Liver (tissue), 9 donors: ENCODE results near the gene ARF1. TPM values are rescaled to one million over a fixed set of nuclear protein-coding genes. Genes with fewer than 3 reads are reported as not detected.

Experiments used
- DNase-seq: peaks from one replicate; pipeline ENCODE4 v3.0.0-alpha.2; 2017; ENCODE audit warnings: low spot score
- H3K27ac ChIP-seq, 2 donors: one replicate each; pipeline ENCODE4 v1.7.0; 2013; ENCODE audit warnings: inconsistent platforms in 2 of 2, low read length in 2 of 2, control low read depth in 1 of 2, low read depth in 1 of 2, mild to moderate bottlenecking in 1 of 2
- H3K27me3 ChIP-seq, 4 donors: one replicate each; pipeline versions ENCODE4 v1.6.1 to v1.7.0; 2013; ENCODE audit warnings: low read length in 3 of 4, inconsistent platforms in 1 of 4, mild to moderate bottlenecking in 1 of 4, moderate library complexity in 1 of 4; ENCODE audit not compliant: control insufficient read depth in 4 of 4, insufficient read depth in 4 of 4
- H3K36me3 ChIP-seq, 4 donors: one replicate each; pipeline versions ENCODE4 v1.6.1 to v1.7.0; 2013; ENCODE audit warnings: low read length in 3 of 4, mild to moderate bottlenecking in 3 of 4, low read depth in 1 of 4, moderate library complexity in 1 of 4; ENCODE audit not compliant: control insufficient read depth in 4 of 4, insufficient read depth in 3 of 4
- H3K4me1 ChIP-seq, 4 donors: one replicate each; pipeline versions ENCODE4 v1.6.1 to v1.7.0; 2013; ENCODE audit warnings: low read length in 3 of 4, mild to moderate bottlenecking in 3 of 4, moderate library complexity in 1 of 4; ENCODE audit not compliant: control insufficient read depth in 4 of 4, insufficient read depth in 4 of 4
- H3K4me3 ChIP-seq, 3 donors: one replicate each; pipeline versions ENCODE4 v1.6.1 to v1.7.0; 2013; ENCODE audit warnings: low read length in 3 of 3, control low read depth in 1 of 3, low read depth in 1 of 3, mild to moderate bottlenecking in 1 of 3
- H3K9ac ChIP-seq, 2 donors: one replicate each; pipeline ENCODE4 v1.7.0; 2013; ENCODE audit warnings: low read length in 2 of 2, mild to moderate bottlenecking in 2 of 2, moderate library complexity in 2 of 2, control low read depth in 1 of 2, low read depth in 1 of 2
- H3K9me3 ChIP-seq, 4 donors: one replicate each; pipeline versions ENCODE4 v1.6.1 to v1.7.0; 2013; ENCODE audit warnings: low read length in 3 of 4; ENCODE audit not compliant: control insufficient read depth in 4 of 4
- EGR1 ChIP-seq, 2 donors: IDR thresholded peaks; 2 replicates each; pipeline ENCODE4 v1.6.1; 2016 to 2018; ENCODE audit warnings: antibody characterized with exemption in 2 of 2, low read depth in 2 of 2
- FOXA1 ChIP-seq: IDR thresholded peaks from 2 replicates; pipeline ENCODE4 v1.6.1; 2016; ENCODE audit warnings: antibody characterized with exemption
- FOXA2 ChIP-seq: IDR thresholded peaks from 2 replicates; pipeline ENCODE4 v1.6.1; 2016; ENCODE audit warnings: antibody characterized with exemption
- GABPA ChIP-seq, 2 donors: IDR thresholded peaks in 1 of 2; conservative IDR thresholded peaks in 1 of 2; 2 replicates each; pipeline ENCODE4 v1.6.1; 2016; ENCODE audit warnings: antibody characterized with exemption in 2 of 2, mild to moderate bottlenecking in 1 of 2, moderate library complexity in 1 of 2
- HNF4A ChIP-seq, 2 donors: conservative IDR thresholded peaks; 2 replicates each; pipeline ENCODE4 v1.6.1; 2016; ENCODE audit warnings: antibody characterized with exemption in 2 of 2, mild to moderate bottlenecking in 2 of 2
- HNF4G ChIP-seq: IDR thresholded peaks from 2 replicates; pipeline ENCODE4 v1.6.1; 2016; ENCODE audit warnings: antibody characterized with exemption
- JUND ChIP-seq, 2 donors: IDR thresholded peaks; 2 replicates each; pipeline ENCODE4 v1.6.1; 2016; ENCODE audit warnings: antibody characterized with exemption in 2 of 2
- NR2F2 ChIP-seq: IDR thresholded peaks from 2 replicates; pipeline ENCODE4 v1.6.1; 2016; ENCODE audit warnings: antibody characterized with exemption
- RAD21 ChIP-seq, 2 donors: IDR thresholded peaks; 2 replicates each; pipeline ENCODE4 v1.6.1; 2016; ENCODE audit warnings: antibody characterized with exemption in 2 of 2, mild to moderate bottlenecking in 2 of 2
- RXRA ChIP-seq, 2 donors: IDR thresholded peaks; 2 replicates each; pipeline ENCODE4 v1.6.1; 2017 to 2018; ENCODE audit warnings: antibody characterized with exemption in 2 of 2, mild to moderate bottlenecking in 1 of 2
- SP1 ChIP-seq: IDR thresholded peaks from 2 replicates; pipeline ENCODE4 v1.6.1; 2018; ENCODE audit warnings: antibody characterized with exemption, mild to moderate bottlenecking
- TAF1 ChIP-seq: conservative IDR thresholded peaks from 2 replicates; pipeline ENCODE4 v1.6.1; 2016; ENCODE audit warnings: antibody characterized with exemption, mild to moderate bottlenecking
- YY1 ChIP-seq: IDR thresholded peaks from 2 replicates; pipeline ENCODE4 v1.6.1; 2016; ENCODE audit warnings: antibody characterized with exemption, mild to moderate bottlenecking
- WGBS: extraction: QIAGEN DNeasy Blood & Tissue Kit; methylation state at CpG from one replicate; pipeline ENCODE4 v1.1.7; 2013; 5-methylcytosine and 5-hydroxymethylcytosine counted together
- polyA plus RNA-seq, 2 donors: library from polyadenylated mRNA; stranded (reverse) in 1 of 2; unstranded in 1 of 2; fragments of 200-250 nt in 1 of 2; fragments of >200 nt in 1 of 2; fragmentation: Nextera tagmentation in 1 of 2; extraction: Ambion mirVana in 1 of 2; gene quantifications; one replicate each; pipeline versions ENCODE4 v1.2.1 to v1.2.3, GENCODE V29; 2013 to 2015
- total RNA-seq, 2 donors: library from RNA; depleted of rRNA; stranded (reverse); fragments of >200 nt; gene quantifications; one replicate each; pipeline ENCODE4 v1.2.3, GENCODE V29; 2014
- TF ChIP-seq, protein P1 (sequence below): IDR thresholded peaks from 2 replicates; pipeline ENCODE4 v1.6.1; 2016; ENCODE audit warnings: antibody characterized with exemption, mild to moderate bottlenecking
- TF ChIP-seq, protein P2 (sequence below): IDR thresholded peaks from 2 replicates; pipeline ENCODE4 v1.6.1; 2016; ENCODE audit warnings: antibody characterized with exemption
- TF ChIP-seq, protein P3 (sequence below): IDR thresholded peaks from 2 replicates; pipeline ENCODE4 v1.6.1; 2016; ENCODE audit warnings: antibody characterized with exemption
- TF ChIP-seq, protein P4 (sequence below): IDR thresholded peaks from 2 replicates; pipeline ENCODE4 v1.6.1; 2016; ENCODE audit warnings: antibody characterized with exemption
- donor health status: healthy.
- donor health status: healthy.
- donor health status: healthy.
- donor health status: healthy.
- donor health status: healthy.

The ARF1 gene
- total and polyA plus RNA-seq, 4 donors: 151 to 282 (median 213) TPM

- peak overlapping the region; percentile 97 for H3K27ac ChIP-seq
- peak overlapping the region; percentile 45 to 85 (median 85) for H3K4me3 ChIP-seq
- H3K4me1 ChIP-seq: peaks cover 14 to 30% (median 23%) of the 10 kb centered on the region in 4 donors
- H3K36me3 ChIP-seq: peaks cover 0 to 5% (median 2%) of the 10 kb centered on the region in 4 donors
- DNase-seq: no peak
- 4% methylated on average over 25 of the region's 25 CpGs for WGBS
- TF ChIP-seq HNF4A (conservative IDR thresholded peaks at IDR 0.05): no peak
- no peaks in the 10 kb centered on the region for H3K27me3 ChIP-seq
- peak overlapping the region; percentile 57 to 79 for H3K9ac ChIP-seq
- no peaks in the 10 kb centered on the region for H3K9me3 ChIP-seq
Observed at GRCh38 chr1:228140724-228141225, 58.3 kb downstream of the ARF1 start.

- peak; percentile 38 for DNase-seq
- H3K4me3 ChIP-seq: peak overlapping the region; percentile 45 to 85 (median 85)
- WGBS: 40% methylated on average over 27 of the region's 27 CpGs
- H3K27ac ChIP-seq: peak overlapping the region; percentile 97
- no peaks in the 10 kb centered on the region for H3K9me3 ChIP-seq
- no peaks in the 10 kb centered on the region for H3K27me3 ChIP-seq
- H3K36me3 ChIP-seq: peaks cover 0 to 10% (median 3%) of the 10 kb centered on the region in 4 donors
- TF ChIP-seq RXRA (IDR thresholded peaks at IDR 0.05) (no peak), RAD21 (IDR thresholded peaks at IDR 0.05) (no peak), HNF4G (no peak), NR2F2 (no peak), HNF4A (conservative IDR thresholded peaks at IDR 0.05) (no peak), GABPA (IDR thresholded peaks at IDR 0.05 in 1 of 2, conservative IDR thresholded peaks at IDR 0.05 in 1 of 2) (no peak), YY1 (no peak), SP1 (no peak), TAF1 (no peak), JUND (IDR thresholded peaks at IDR 0.05) (no peak), EGR1 (IDR thresholded peaks at IDR 0.05; ENCODE audit: low read depth in 2 of 2) (no peak), FOXA2 (no peak), FOXA1 (no peak)
- TF ChIP-seq, protein P1, sequence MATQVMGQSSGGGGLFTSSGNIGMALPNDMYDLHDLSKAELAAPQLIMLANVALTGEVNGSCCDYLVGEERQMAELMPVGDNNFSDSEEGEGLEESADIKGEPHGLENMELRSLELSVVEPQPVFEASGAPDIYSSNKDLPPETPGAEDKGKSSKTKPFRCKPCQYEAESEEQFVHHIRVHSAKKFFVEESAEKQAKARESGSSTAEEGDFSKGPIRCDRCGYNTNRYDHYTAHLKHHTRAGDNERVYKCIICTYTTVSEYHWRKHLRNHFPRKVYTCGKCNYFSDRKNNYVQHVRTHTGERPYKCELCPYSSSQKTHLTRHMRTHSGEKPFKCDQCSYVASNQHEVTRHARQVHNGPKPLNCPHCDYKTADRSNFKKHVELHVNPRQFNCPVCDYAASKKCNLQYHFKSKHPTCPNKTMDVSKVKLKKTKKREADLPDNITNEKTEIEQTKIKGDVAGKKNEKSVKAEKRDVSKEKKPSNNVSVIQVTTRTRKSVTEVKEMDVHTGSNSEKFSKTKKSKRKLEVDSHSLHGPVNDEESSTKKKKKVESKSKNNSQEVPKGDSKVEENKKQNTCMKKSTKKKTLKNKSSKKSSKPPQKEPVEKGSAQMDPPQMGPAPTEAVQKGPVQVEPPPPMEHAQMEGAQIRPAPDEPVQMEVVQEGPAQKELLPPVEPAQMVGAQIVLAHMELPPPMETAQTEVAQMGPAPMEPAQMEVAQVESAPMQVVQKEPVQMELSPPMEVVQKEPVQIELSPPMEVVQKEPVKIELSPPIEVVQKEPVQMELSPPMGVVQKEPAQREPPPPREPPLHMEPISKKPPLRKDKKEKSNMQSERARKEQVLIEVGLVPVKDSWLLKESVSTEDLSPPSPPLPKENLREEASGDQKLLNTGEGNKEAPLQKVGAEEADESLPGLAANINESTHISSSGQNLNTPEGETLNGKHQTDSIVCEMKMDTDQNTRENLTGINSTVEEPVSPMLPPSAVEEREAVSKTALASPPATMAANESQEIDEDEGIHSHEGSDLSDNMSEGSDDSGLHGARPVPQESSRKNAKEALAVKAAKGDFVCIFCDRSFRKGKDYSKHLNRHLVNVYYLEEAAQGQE: no peak
- TF ChIP-seq, protein P2, sequence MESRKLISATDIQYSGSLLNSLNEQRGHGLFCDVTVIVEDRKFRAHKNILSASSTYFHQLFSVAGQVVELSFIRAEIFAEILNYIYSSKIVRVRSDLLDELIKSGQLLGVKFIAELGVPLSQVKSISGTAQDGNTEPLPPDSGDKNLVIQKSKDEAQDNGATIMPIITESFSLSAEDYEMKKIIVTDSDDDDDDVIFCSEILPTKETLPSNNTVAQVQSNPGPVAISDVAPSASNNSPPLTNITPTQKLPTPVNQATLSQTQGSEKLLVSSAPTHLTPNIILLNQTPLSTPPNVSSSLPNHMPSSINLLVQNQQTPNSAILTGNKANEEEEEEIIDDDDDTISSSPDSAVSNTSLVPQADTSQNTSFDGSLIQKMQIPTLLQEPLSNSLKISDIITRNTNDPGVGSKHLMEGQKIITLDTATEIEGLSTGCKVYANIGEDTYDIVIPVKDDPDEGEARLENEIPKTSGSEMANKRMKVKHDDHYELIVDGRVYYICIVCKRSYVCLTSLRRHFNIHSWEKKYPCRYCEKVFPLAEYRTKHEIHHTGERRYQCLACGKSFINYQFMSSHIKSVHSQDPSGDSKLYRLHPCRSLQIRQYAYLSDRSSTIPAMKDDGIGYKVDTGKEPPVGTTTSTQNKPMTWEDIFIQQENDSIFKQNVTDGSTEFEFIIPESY: no peak
- TF ChIP-seq, protein P3, sequence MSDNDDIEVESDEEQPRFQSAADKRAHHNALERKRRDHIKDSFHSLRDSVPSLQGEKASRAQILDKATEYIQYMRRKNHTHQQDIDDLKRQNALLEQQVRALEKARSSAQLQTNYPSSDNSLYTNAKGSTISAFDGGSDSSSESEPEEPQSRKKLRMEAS: no peak
- TF ChIP-seq, protein P4, sequence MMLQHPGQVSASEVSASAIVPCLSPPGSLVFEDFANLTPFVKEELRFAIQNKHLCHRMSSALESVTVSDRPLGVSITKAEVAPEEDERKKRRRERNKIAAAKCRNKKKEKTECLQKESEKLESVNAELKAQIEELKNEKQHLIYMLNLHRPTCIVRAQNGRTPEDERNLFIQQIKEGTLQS: no peak
- peaks cover 14 to 30% (median 23%) of the 10 kb centered on the region in 4 donors for H3K4me1 ChIP-seq
- H3K9ac ChIP-seq: peak overlapping the region; percentile 57 to 79
Observed at GRCh38 chr1:228141226-228142044, 58.9 kb downstream of the ARF1 start.
